Measurements from ENCODE around the gene SDF2. TPM values are rescaled to one million over a fixed set of nuclear protein-coding genes. Genes with fewer than 3 reads are reported as not detected.

SDF2 gene
- total RNA-seq, 1 experiment from 2014 or later, result 72.1 TPM

GRCh38 chr17:28626818-28627217, 34.9 kb downstream of the SDF2 start:
- H3K27ac ChIP-seq (ENCODE audit: low read length), result no peak overlapping the region
- no peak for DNase-seq (ENCODE audit: low read depth, low spot score)
- TF ChIP-seq CTCF (IDR thresholded peaks at IDR 0.05), result no peak
- no peak for TF ChIP-seq TCF7L2 (IDR thresholded peaks at IDR 0.05; ENCODE audit: low read depth, low read length)
- TF ChIP-seq SIN3A (IDR thresholded peaks at IDR 0.05; ENCODE audit: borderline replicate concordance, insufficient read depth, low read depth, low read length), result no peak
- no peak for TF ChIP-seq REST (IDR thresholded peaks at IDR 0.05; ENCODE audit: insufficient read depth in 1 of 2, low read depth in 2 of 2, low read length in 1 of 2)
- TF ChIP-seq POLR2AphosphoS5 (IDR thresholded peaks at IDR 0.05; ENCODE audit: low read depth, low read length), result no peak
- in situ Hi-C loops (cut with HindIII; ENCODE audit: low pct_unique_long_range_greater_than_20kb, low sequenced_read_pairs) (no loop called here), intact Hi-C loops (cut with micrococcal nuclease; ENCODE audit: unreplicated experiment) (no loop called here)
- H3K9me3 ChIP-seq (ENCODE audit: control insufficient read depth, insufficient read depth, low read depth, low read length), result no peaks in the 10 kb centered on the region
- BruUV-seq (replicated peaks), result TSS peak; percentile 30
- CTCF ChIA-PET, result no interaction called here
- POLR2A ChIA-PET, result no interaction called here
- no peaks in the 10 kb centered on the region for H3K4me1 ChIP-seq (ENCODE audit: control insufficient read depth, insufficient read depth, low read length)
- H3K27me3 ChIP-seq (ENCODE audit: control insufficient read depth, insufficient read depth, low read length), result no peaks in the 10 kb centered on the region
- no peak for ATAC-seq
- peaks cover 36% of the 10 kb centered on the region for H3K36me3 ChIP-seq (ENCODE audit: control insufficient read depth, insufficient read depth, low read length)
- no peak overlapping the region for H3K4me3 ChIP-seq (ENCODE audit: low read depth in 2 of 2, low read length in 2 of 2)

- Histone ChIP-seq H3K4me1 (ENCODE audit: control insufficient read depth, insufficient read depth, low read length) (no peaks in the 10 kb centered on the region), H3K27me3 (ENCODE audit: control insufficient read depth, insufficient read depth, low read length) (no peaks in the 10 kb centered on the region), H3K27ac (ENCODE audit: low read length) (no peak overlapping the region), H3K4me3 (ENCODE audit: low read depth in 2 of 2, low read length in 2 of 2) (no peak overlapping the region), H3K9me3 (ENCODE audit: control insufficient read depth, insufficient read depth, low read depth, low read length) (no peaks in the 10 kb centered on the region), H3K36me3 (ENCODE audit: control insufficient read depth, insufficient read depth, low read length) (peaks cover 47% of the 10 kb centered on the region)
- intact Hi-C loops (cut with micrococcal nuclease; ENCODE audit: unreplicated experiment) (no loop called here), in situ Hi-C loops (cut with HindIII; ENCODE audit: low pct_unique_long_range_greater_than_20kb, low sequenced_read_pairs) (no loop called here)
- ATAC-seq, result no peak
- CTCF ChIA-PET, result no interaction called here
- no peak for DNase-seq (ENCODE audit: low read depth, low spot score)
- POLR2A ChIA-PET, result interaction anchor here (0.6 kb wide), 1 partner anchor 55 kb away, joined by 11 read pairs; no protein-coding TSS in a partner anchor
- no peak for TF ChIP-seq CTCF (IDR thresholded peaks at IDR 0.05)
- no peak for TF ChIP-seq TCF7L2 (IDR thresholded peaks at IDR 0.05; ENCODE audit: low read depth, low read length)
- TF ChIP-seq SIN3A (IDR thresholded peaks at IDR 0.05; ENCODE audit: borderline replicate concordance, insufficient read depth, low read depth, low read length), result no peak
- TF ChIP-seq REST (IDR thresholded peaks at IDR 0.05; ENCODE audit: insufficient read depth in 1 of 2, low read depth in 2 of 2, low read length in 1 of 2), result no peak
- no peak for TF ChIP-seq POLR2AphosphoS5 (IDR thresholded peaks at IDR 0.05; ENCODE audit: low read depth, low read length)
- no TSS peak for BruUV-seq (replicated peaks)
These were observed 37.6 kb downstream of the SDF2 start for GRCh38 chr17:28624148-28624547.
